B cell (primary cell): Measurements from ENCODE around the gene PDE6A. TPM values are rescaled to one million over a fixed set of nuclear protein-coding genes. Genes with fewer than 3 reads are reported as not detected.

Experiments
- ATAC-seq: fragments of 200-7000 bp; cut with Tn5 transposase; one replicate; pipeline ENCODE4 v1.10.0; 2021; ENCODE audit warnings: low read depth, mild to moderate bottlenecking, moderate number of reproducible peaks, moderate library complexity
- CTCF ChIA-PET: fragments of 350-600 bp; sonication (Branson Sonifier 250); formaldehyde crosslinking; loops from one replicate; lab custom pipeline; 2021; ENCODE audit warnings: antibody characterized with exemption, inconsistent platforms; lab: Charles Lee
- POLR2A ChIA-PET: fragments of 350-600 bp; sonication (Branson Sonifier 250); formaldehyde crosslinking; loops from one replicate; lab custom pipeline; 2021; ENCODE audit warnings: antibody characterized with exemption; lab: Charles Lee
- DNase-seq: peaks from one replicate; pipeline ENCODE4 v3.0.0; 2013
- H2AFZ ChIP-seq: 2 replicates; pipeline ENCODE4 v1.6.1; 2012; ENCODE audit warnings: mild to moderate bottlenecking, low read depth, low read length; ENCODE audit not compliant: insufficient read depth, poor library complexity, severe bottlenecking
- H3K27ac ChIP-seq, 2 donors: 1 replicate in 1 of 2; 2 replicates in 1 of 2; pipeline ENCODE4 v1.5.1; 2012 to 2013; ENCODE audit warnings: low read length in 2 of 2, mild to moderate bottlenecking in 2 of 2, moderate library complexity in 1 of 2
- H3K27me3 ChIP-seq, 4 experiments: fragments of 200-600 bp in 1 of 4; sonication (generic) in 1 of 4; replicated peaks in 1 of 4; 1 replicate in 2 of 4; 2 replicates in 2 of 4; pipeline versions ENCODE4 v1.6.1 to v1.7.0; 2013 to 2016; ENCODE audit warnings: low read length in 3 of 4, mild to moderate bottlenecking in 2 of 4, mixed read lengths in 1 of 4, moderate library complexity in 1 of 4; ENCODE audit not compliant: insufficient read depth in 4 of 4, control insufficient read depth in 3 of 4; ENCODE audit errors: control extremely low read depth in 1 of 4
- H3K36me3 ChIP-seq, 2 experiments: replicated peaks in 1 of 2; 1 replicate in 1 of 2; 2 replicates in 1 of 2; pipeline versions ENCODE4 v1.6.1 to v1.7.1; 2013; ENCODE audit warnings: low read length in 1 of 2; ENCODE audit not compliant: insufficient read depth in 2 of 2, control insufficient read depth in 1 of 2; ENCODE audit errors: control extremely low read depth in 1 of 2, extremely low read depth in 1 of 2
- H3K4me1 ChIP-seq, 2 donors: fragments of 200-600 bp in 1 of 2; sonication (generic) in 1 of 2; 1 replicate in 1 of 2; 2 replicates in 1 of 2; pipeline versions ENCODE4 v1.5.1 to v1.6.1; 2013 to 2017; ENCODE audit warnings: low read length in 2 of 2; ENCODE audit not compliant: control insufficient read depth in 2 of 2, insufficient read depth in 2 of 2
- H3K4me2 ChIP-seq: replicated peaks from 2 replicates; pipeline ENCODE3; 2012; ENCODE audit warnings: mild to moderate bottlenecking, low read depth, low read length; ENCODE audit not compliant: poor library complexity, severe bottlenecking
- H3K4me3 ChIP-seq, 5 experiments: fragments of 200-600 bp in 1 of 5; sonication (generic) in 1 of 5; 1 replicate in 3 of 5; 2 replicates in 2 of 5; pipeline versions ENCODE4 v1.5.1 to v1.7.0; 2011 to 2016; ENCODE audit warnings: low read length in 4 of 5, mild to moderate bottlenecking in 4 of 5, low read depth in 2 of 5, control low read depth in 1 of 5, moderate library complexity in 1 of 5; ENCODE audit not compliant: insufficient read depth in 1 of 5; ENCODE audit errors: control extremely low read depth in 1 of 5, extremely low read depth in 1 of 5
- H3K79me2 ChIP-seq: fragments of 200-600 bp; sonication (generic); one replicate; pipeline ENCODE4 v1.6.0; 2016; ENCODE audit warnings: low read length; ENCODE audit not compliant: control insufficient read depth, insufficient read depth
- H3K9ac ChIP-seq: fragments of 200-600 bp; sonication (generic); 2 replicates; pipeline ENCODE4 v1.6.1; 2017; ENCODE audit warnings: mild to moderate bottlenecking, low read length, moderate library complexity
- H3K9me3 ChIP-seq, 3 donors: one replicate each; pipeline versions ENCODE4 v1.6.1 to v1.7.1; 2013; ENCODE audit warnings: low read length in 2 of 3; ENCODE audit not compliant: control insufficient read depth in 2 of 3, insufficient read depth in 1 of 3; ENCODE audit errors: control extremely low read depth in 1 of 3
- H4K20me1 ChIP-seq: 2 replicates; pipeline ENCODE4 v1.6.0; 2012; ENCODE audit warnings: mild to moderate bottlenecking, low read length; ENCODE audit not compliant: insufficient read depth, control insufficient read depth, poor library complexity, severe bottlenecking
- H3K27ac Mint-ChIP-seq: one replicate; pipeline ENCODE4 v1.8.0; 2021; ENCODE audit warnings: mixed read lengths
- H3K27me3 Mint-ChIP-seq: one replicate; pipeline ENCODE4 v1.8.0; 2021; ENCODE audit warnings: mixed read lengths
- H3K4me1 Mint-ChIP-seq: one replicate; pipeline ENCODE4 v1.8.0; 2021; ENCODE audit warnings: mixed read lengths
- H3K4me3 Mint-ChIP-seq: one replicate; pipeline ENCODE4 v1.8.0; 2021; ENCODE audit warnings: mixed read lengths
- H3K9me3 Mint-ChIP-seq: one replicate; pipeline ENCODE4 v1.8.0; 2022; ENCODE audit warnings: mixed read lengths; ENCODE audit not compliant: insufficient read depth
- EZH2 ChIP-seq: IDR thresholded peaks from 2 replicates; pipeline ENCODE4 v1.6.1; 2012; ENCODE audit warnings: borderline replicate concordance, low read depth, mild to moderate bottlenecking, moderate library complexity, low read length; ENCODE audit not compliant: insufficient read depth, poor library complexity, severe bottlenecking
- WGBS: methylation state at CpG from one replicate; pipeline ENCODE4 v1.1.5; 2013; ENCODE audit warnings: missing lambda C conversion rate; ENCODE audit not compliant: insufficient coverage; 5-methylcytosine and 5-hydroxymethylcytosine counted together
- intact Hi-C: fragments of 100-400 bp; cut with micrococcal nuclease; formaldehyde crosslinking; loops from one replicate; pipeline ENCODE4 v1.10.0; 2022
- polyA plus RNA-seq: library from polyadenylated mRNA; depleted of rRNA; stranded (reverse); fragments of >200 nt; gene quantifications from 2 replicates; pipeline ENCODE4 v1.2.3, GENCODE V29; 2012
- total RNA-seq, 2 donors: library from RNA; stranded (reverse); fragments of 120-200 nt in 1 of 2; gene quantifications; 1 replicate in 1 of 2; 2 replicates in 1 of 2; pipeline versions ENCODE4 v1.2.3 to v1.2.4, GENCODE V29; 2013 to 2022
- TF ChIP-seq, protein P1 (sequence below): fragments of 200-600 bp; IDR thresholded peaks from one replicate; pipeline ENCODE4 v1.8.0; 2022; ENCODE audit warnings: antibody characterized with exemption, mild to moderate bottlenecking

Gene PDE6A
- total and polyA plus RNA-seq, 2 donors (not counting 1 experiment from before 2014, with no cell fraction given), result not detected

DNA sequence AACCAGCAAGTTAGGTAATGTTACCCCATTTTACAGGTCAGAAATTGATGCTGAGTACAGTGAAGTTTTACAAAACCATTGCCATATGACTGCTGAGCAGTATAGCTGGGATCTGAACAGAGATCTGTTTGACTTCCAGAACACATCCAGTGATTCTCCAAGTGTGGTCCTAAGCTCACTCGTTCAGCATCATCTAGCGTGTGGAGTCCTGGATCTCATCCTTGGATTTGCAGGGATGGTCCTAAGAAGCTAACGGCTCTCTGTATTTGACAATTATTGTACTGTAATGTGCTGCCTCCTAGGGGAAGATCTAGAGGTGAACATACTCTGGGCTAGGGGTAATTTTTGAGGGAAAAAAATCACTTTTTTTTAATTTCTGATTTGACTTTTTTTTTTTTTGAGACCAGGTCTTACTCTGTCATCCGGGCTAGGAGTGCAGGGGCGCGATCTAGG, 17.4 kb upstream of the PDE6A start:
- H3K36me3 ChIP-seq, result no peaks in the 10 kb centered on the region
- H3K9me3 ChIP-seq, result no peaks in the 10 kb centered on the region
- ATAC-seq (no peak), DNase-seq (peak; percentile 26)
- POLR2A ChIA-PET, result interaction anchor here (0.5 to 1.2 kb wide), 3 partner anchors 39 to 1793 kb away, joined by 3 to 6 read pairs (median 3); partner anchors contain the start of genes HMGXB3 and TIGD6
- H3K27me3 ChIP-seq, result no peaks in the 10 kb centered on the region
- no peaks in the 10 kb centered on the region for H3K27me3 Mint-ChIP-seq
- H3K4me1 Mint-ChIP-seq, result peaks cover 29% of the 10 kb centered on the region
- TF ChIP-seq, protein P1, sequence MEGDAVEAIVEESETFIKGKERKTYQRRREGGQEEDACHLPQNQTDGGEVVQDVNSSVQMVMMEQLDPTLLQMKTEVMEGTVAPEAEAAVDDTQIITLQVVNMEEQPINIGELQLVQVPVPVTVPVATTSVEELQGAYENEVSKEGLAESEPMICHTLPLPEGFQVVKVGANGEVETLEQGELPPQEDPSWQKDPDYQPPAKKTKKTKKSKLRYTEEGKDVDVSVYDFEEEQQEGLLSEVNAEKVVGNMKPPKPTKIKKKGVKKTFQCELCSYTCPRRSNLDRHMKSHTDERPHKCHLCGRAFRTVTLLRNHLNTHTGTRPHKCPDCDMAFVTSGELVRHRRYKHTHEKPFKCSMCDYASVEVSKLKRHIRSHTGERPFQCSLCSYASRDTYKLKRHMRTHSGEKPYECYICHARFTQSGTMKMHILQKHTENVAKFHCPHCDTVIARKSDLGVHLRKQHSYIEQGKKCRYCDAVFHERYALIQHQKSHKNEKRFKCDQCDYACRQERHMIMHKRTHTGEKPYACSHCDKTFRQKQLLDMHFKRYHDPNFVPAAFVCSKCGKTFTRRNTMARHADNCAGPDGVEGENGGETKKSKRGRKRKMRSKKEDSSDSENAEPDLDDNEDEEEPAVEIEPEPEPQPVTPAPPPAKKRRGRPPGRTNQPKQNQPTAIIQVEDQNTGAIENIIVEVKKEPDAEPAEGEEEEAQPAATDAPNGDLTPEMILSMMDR, result peak; percentile 5
- TF ChIP-seq EZH2, result no peak
- intact Hi-C loops, result loop anchor here (5.0 to 10.0 kb wide), 2 partner anchors 450 to 1293 kb away; partner anchors contain the start of genes CD74 and GM2A
- no peaks in the 10 kb centered on the region for H3K9me3 Mint-ChIP-seq
- peak overlapping the region; percentile 73 for H3K27ac Mint-ChIP-seq
- no peak overlapping the region for H3K4me2 ChIP-seq
- peaks cover 20% of the 10 kb centered on the region in 2 donors for H3K4me1 ChIP-seq
- no peak overlapping the region for H3K4me3 ChIP-seq
- peak overlapping the region; percentile 93 for H3K4me3 Mint-ChIP-seq
- no peak overlapping the region for H3K9ac ChIP-seq
- H3K79me2 ChIP-seq, result peaks cover 14% of the 10 kb centered on the region
- no peak overlapping the region for H3K27ac ChIP-seq
- 93% methylated on average over 6 of the region's 6 CpGs for WGBS
- no peak overlapping the region for H2AFZ ChIP-seq
- CTCF ChIA-PET, result interaction anchor here (0.7 to 1.6 kb wide), 8 partner anchors 16 to 343 kb away, joined by 3 to 5 read pairs (median 4); partner anchors contain the start of genes HMGXB3 and TIGD6
- no peaks in the 10 kb centered on the region for H4K20me1 ChIP-seq

DNA sequence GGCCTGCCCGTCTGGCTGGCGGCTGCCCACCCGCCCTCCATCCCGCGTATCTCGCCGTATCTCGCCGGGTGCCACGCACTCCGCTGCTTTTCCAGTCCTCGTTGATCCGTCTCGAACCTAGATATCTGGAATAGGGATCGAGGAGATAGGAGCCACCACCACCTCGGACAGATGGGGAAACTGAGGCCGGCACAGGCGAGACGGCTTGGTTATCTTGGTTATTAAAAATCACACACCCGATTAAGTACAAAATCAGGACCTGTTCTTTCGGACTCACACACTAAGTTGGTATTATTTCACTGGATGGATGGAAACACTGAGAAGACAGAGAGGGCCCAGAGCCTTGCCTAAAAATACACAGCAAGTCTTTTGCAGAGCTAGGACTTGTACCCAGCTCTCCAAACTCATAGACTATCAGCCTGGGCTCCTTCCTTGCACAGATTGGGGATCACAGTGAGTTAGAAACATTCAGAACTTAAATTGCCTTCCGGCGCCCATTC, 16.6 kb upstream of the PDE6A start:
- 6% methylated on average over 15 of the region's 23 CpGs for WGBS
- no peaks in the 10 kb centered on the region for H3K36me3 ChIP-seq
- peak overlapping the region; percentile 54 to 85 (median 79) for H3K4me3 ChIP-seq
- intact Hi-C loops, result loop anchor here (5.0 to 10.0 kb wide), 2 partner anchors 451 to 1294 kb away; partner anchors contain the start of genes CD74 and GM2A
- H3K79me2 ChIP-seq, result peaks cover 11% of the 10 kb centered on the region
- no peaks in the 10 kb centered on the region for H3K9me3 ChIP-seq
- no peaks in the 10 kb centered on the region for H4K20me1 ChIP-seq
- CTCF ChIA-PET, result interaction anchor here (0.7 to 1.6 kb wide), 8 partner anchors 17 to 343 kb away, joined by 3 to 5 read pairs (median 4); no protein-coding TSS in a partner anchor
- TF ChIP-seq EZH2, result no peak
- TF ChIP-seq, protein P1, result no peak
- no peaks in the 10 kb centered on the region for H3K27me3 Mint-ChIP-seq
- POLR2A ChIA-PET, result interaction anchor here (1.2 to 2.3 kb wide), 2 partner anchors 39 to 40 kb away, joined by 3 to 9 read pairs; partner anchors contain the start of genes HMGXB3 and TIGD6
- ATAC-seq (peak; percentile 1), DNase-seq (no peak)
- H3K27me3 ChIP-seq, result no peaks in the 10 kb centered on the region
- H3K4me1 ChIP-seq, result peaks cover 20% of the 10 kb centered on the region in 2 donors
- peak overlapping the region; percentile 92 for H2AFZ ChIP-seq
- H3K4me2 ChIP-seq, result peak overlapping the region; percentile 83
- peak overlapping the region; percentile 73 for H3K27ac Mint-ChIP-seq
- peak overlapping the region; percentile 79 for H3K9ac ChIP-seq
- H3K4me1 Mint-ChIP-seq, result peaks cover 29% of the 10 kb centered on the region
- H3K9me3 Mint-ChIP-seq, result no peaks in the 10 kb centered on the region
- peak overlapping the region; percentile 93 for H3K4me3 Mint-ChIP-seq
- H3K27ac ChIP-seq, result peak overlapping the region in 1 of 2 donors; percentile 35
